HepG2 (cell line): ENCODE results near the gene SAMD10. TPM values are rescaled to one million over a fixed set of nuclear protein-coding genes. Genes with fewer than 3 reads are reported as not detected.

Source experiments
- BCL3 ChIP-seq: sonication (generic); formaldehyde crosslinking; IDR thresholded peaks from 2 replicates; pipeline ENCODE4 v1.5.1; 2020; ENCODE audit warnings: mild to moderate bottlenecking, missing genetic modification reagents, moderate library complexity
- ETV5 ChIP-seq: IDR thresholded peaks from 2 replicates; pipeline ENCODE4 v1.6.1; 2018; ENCODE audit warnings: missing biosample characterization, missing genetic modification reagents, inconsistent platforms, borderline replicate concordance
- HBP1 ChIP-seq: IDR thresholded peaks from 2 replicates; pipeline ENCODE4 v1.6.1; 2016; ENCODE audit warnings: low read depth, control low read depth
- HDAC6 ChIP-seq: fragments of 200-600 bp; sonication (generic); IDR thresholded peaks from 2 replicates; pipeline ENCODE4 v1.7.0; 2017; ENCODE audit warnings: mild to moderate bottlenecking, antibody characterized with exemption, low read length, low read depth
- KLF6 ChIP-seq: IDR thresholded peaks from 2 replicates; pipeline ENCODE4 v1.8.0; 2016; ENCODE audit warnings: missing biosample characterization, missing genetic modification reagents
- MAFG ChIP-seq: sonication (generic); formaldehyde crosslinking; IDR thresholded peaks from 2 replicates; pipeline ENCODE4 v1.5.1; 2020; ENCODE audit warnings: mild to moderate bottlenecking, missing genetic modification reagents
- MBD4 ChIP-seq: IDR thresholded peaks from 2 replicates; pipeline ENCODE4 v1.6.1; 2012; ENCODE audit warnings: low read length, inconsistent platforms, borderline replicate concordance
- NFRKB ChIP-seq: fragments of 450-650 bp; IDR thresholded peaks from 2 replicates; pipeline ENCODE4 v1.6.1; 2017
- SKI ChIP-seq: fragments of 450-650 bp; IDR thresholded peaks from one replicate; pipeline ENCODE4 v1.6.1; 2018; ENCODE audit warnings: mild to moderate bottlenecking; ENCODE audit not compliant: partially characterized antibody
- SP140L ChIP-seq: sonication (generic); formaldehyde crosslinking; IDR thresholded peaks from 2 replicates; pipeline ENCODE4 v1.4.0; 2020; ENCODE audit warnings: missing genetic modification reagents, borderline replicate concordance
- SP2 ChIP-seq: sonication (generic); formaldehyde crosslinking; IDR thresholded peaks from 2 replicates; pipeline ENCODE4 v1.5.1; 2020; ENCODE audit warnings: mild to moderate bottlenecking, missing genetic modification reagents
- ZNF124 ChIP-seq: sonication (generic); formaldehyde crosslinking; IDR thresholded peaks from 2 replicates; pipeline ENCODE4 v1.4.0; 2020; ENCODE audit warnings: missing genetic modification reagents
- ZNF235 ChIP-seq: sonication (generic); formaldehyde crosslinking; IDR thresholded peaks from 2 replicates; pipeline ENCODE4 v1.8.1; 2023; ENCODE audit warnings: mild to moderate bottlenecking, missing genetic modification reagents, borderline replicate concordance
- ZNF605 ChIP-seq: sonication (generic); formaldehyde crosslinking; IDR thresholded peaks from 2 replicates; pipeline ENCODE4 v1.8.0; 2022; ENCODE audit warnings: mild to moderate bottlenecking, missing genetic modification reagents
- ZNF678 ChIP-seq: sonication (generic); formaldehyde crosslinking; IDR thresholded peaks from 2 replicates; pipeline ENCODE4 v1.4.0; 2020; ENCODE audit warnings: mild to moderate bottlenecking, missing genetic modification reagents
- ZNF703 ChIP-seq: sonication (generic); formaldehyde crosslinking; IDR thresholded peaks from 2 replicates; pipeline ENCODE4 v1.5.1; 2020; ENCODE audit warnings: missing genetic modification reagents, mild to moderate bottlenecking, moderate library complexity, borderline replicate concordance
- ZNF740 ChIP-seq: sonication (generic); formaldehyde crosslinking; IDR thresholded peaks from 2 replicates; pipeline ENCODE4 v1.4.0; 2020; ENCODE audit warnings: missing genetic modification reagents
- ZNF784 ChIP-seq: sonication (generic); formaldehyde crosslinking; IDR thresholded peaks from 2 replicates; pipeline ENCODE4 v1.5.1; 2020; ENCODE audit warnings: missing genetic modification reagents, mild to moderate bottlenecking, borderline replicate concordance
- ZNF883 ChIP-seq: sonication (generic); formaldehyde crosslinking; IDR thresholded peaks from 2 replicates; pipeline ENCODE4 v1.5.1; 2020; ENCODE audit warnings: mild to moderate bottlenecking, missing genetic modification reagents; ENCODE audit errors: not compliant biosample characterization
- ZSCAN22 ChIP-seq: sonication (generic); formaldehyde crosslinking; IDR thresholded peaks from 2 replicates; pipeline ENCODE4 v1.4.0; 2020; ENCODE audit warnings: mild to moderate bottlenecking, missing genetic modification reagents
- ZSCAN9 ChIP-seq: IDR thresholded peaks from 2 replicates; pipeline ENCODE4 v1.6.1; 2016; ENCODE audit warnings: borderline replicate concordance
- polyA plus RNA-seq, 8 experiments: library from polyadenylated mRNA; depleted of rRNA in 3 of 8; stranded (reverse) in 7 of 8; unstranded in 1 of 8; fragments of >200 nt; fragmentation: Illumina TruSeq in 4 of 8; extraction: Trizol in 4 of 8; gene quantifications; 2 replicates each; pipeline versions ENCODE4 v1.2.1 to v1.2.3, GENCODE V29; 2011 to 2016; ENCODE audit warnings: low read depth in 4 of 8, missing spikeins in 1 of 8, mixed read lengths in 1 of 8; ENCODE audit not compliant: insufficient read depth in 1 of 8
- total RNA-seq, 5 experiments: library from RNA; depleted of rRNA; stranded (reverse); fragments of >200 nt; fragmentation: Illumina TruSeq; extraction: Trizol; gene quantifications; 2 replicates each; pipeline ENCODE4 v1.2.3, GENCODE V29; 2016; ENCODE audit warnings: low read depth in 1 of 5
- TF ChIP-seq, protein P1 (sequence below): sonication (generic); formaldehyde crosslinking; IDR thresholded peaks from 2 replicates; pipeline ENCODE4 v1.4.0; 2020; ENCODE audit warnings: missing genetic modification reagents, borderline replicate concordance

The SAMD10 gene
- total and polyA plus RNA-seq, 2 of the 13 experiments (the other 11 are each of a cell fraction or from before 2014, with no cell fraction given), result 6.1 to 11.0 TPM

GRCh38 chr20:63972312-63973159 lies 6.9 kb downstream of the SAMD10 start (continued):
- TF ChIP-seq SKI (no peak), SP2 (CRISPR knock-in tag) (no peak), ZNF703 (CRISPR knock-in tag) (no peak), SP140L (CRISPR knock-in tag) (no peak), ZNF883 (peak; percentile 3), ZSCAN22 (no peak), ZNF740 (CRISPR knock-in tag) (no peak), NFRKB (no peak), KLF6 (CRISPR knock-in tag) (no peak), ZNF678 (no peak), ETV5 (peak; percentile 51; the same call in 1 of the 2 replicates), MBD4 (no peak), ZSCAN9 (CRISPR knock-in tag) (no peak), ZNF124 (CRISPR knock-in tag) (no peak), ZNF605 (CRISPR knock-in tag) (no peak; the same call in 1 of the 2 replicates), ZNF784 (no peak), MAFG (CRISPR knock-in tag) (no peak), HDAC6 (no peak), HBP1 (CRISPR knock-in tag) (no peak), ZNF235 (no peak), BCL3 (CRISPR knock-in tag) (0 out of 2 replicates have a peak, but pooled peaks have one; percentile 34)
- TF ChIP-seq, protein P1, sequence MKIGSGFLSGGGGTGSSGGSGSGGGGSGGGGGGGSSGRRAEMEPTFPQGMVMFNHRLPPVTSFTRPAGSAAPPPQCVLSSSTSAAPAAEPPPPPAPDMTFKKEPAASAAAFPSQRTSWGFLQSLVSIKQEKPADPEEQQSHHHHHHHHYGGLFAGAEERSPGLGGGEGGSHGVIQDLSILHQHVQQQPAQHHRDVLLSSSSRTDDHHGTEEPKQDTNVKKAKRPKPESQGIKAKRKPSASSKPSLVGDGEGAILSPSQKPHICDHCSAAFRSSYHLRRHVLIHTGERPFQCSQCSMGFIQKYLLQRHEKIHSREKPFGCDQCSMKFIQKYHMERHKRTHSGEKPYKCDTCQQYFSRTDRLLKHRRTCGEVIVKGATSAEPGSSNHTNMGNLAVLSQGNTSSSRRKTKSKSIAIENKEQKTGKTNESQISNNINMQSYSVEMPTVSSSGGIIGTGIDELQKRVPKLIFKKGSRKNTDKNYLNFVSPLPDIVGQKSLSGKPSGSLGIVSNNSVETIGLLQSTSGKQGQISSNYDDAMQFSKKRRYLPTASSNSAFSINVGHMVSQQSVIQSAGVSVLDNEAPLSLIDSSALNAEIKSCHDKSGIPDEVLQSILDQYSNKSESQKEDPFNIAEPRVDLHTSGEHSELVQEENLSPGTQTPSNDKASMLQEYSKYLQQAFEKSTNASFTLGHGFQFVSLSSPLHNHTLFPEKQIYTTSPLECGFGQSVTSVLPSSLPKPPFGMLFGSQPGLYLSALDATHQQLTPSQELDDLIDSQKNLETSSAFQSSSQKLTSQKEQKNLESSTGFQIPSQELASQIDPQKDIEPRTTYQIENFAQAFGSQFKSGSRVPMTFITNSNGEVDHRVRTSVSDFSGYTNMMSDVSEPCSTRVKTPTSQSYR (CRISPR knock-in tag), result no peak
